Middle frontal gyrus (tissue), 1 donor: ENCODE data around the gene GCNT3.

Experiments used
- DNase-seq: peaks from one replicate; pipeline ENCODE4 v3.0.0-alpha.2; 2015; ENCODE audit warnings: low spot score; ENCODE audit errors: extremely low spot score

Gene GCNT3

GRCh38 chr15:59611276-59612260 lies at the start of gene GCNT3:
TSS of gene GCNT3 (plus strand) at chr15:59611783. CDS start at chr15:59618239, 6,456 bp downstream.
- no peak for DNase-seq

- no peak for DNase-seq
These were observed 49.0 kb upstream of the GCNT3 start for GRCh38 chr15:59562448-59563186.

GRCh38 chr15:59565299-59565698 lies 46.3 kb upstream of the GCNT3 start:
- no peak for DNase-seq

- DNase-seq, result no peak
These were observed 44.3 kb upstream of the GCNT3 start for GRCh38 chr15:59567324-59567723.

- no peak for DNase-seq
These were observed 42.1 kb upstream of the GCNT3 start for GRCh38 chr15:59569477-59569876.

- DNase-seq, result no peak
These were observed 41.3 kb upstream of the GCNT3 start for GRCh38 chr15:59570315-59570714.

GRCh38 chr15:59571606-59572005 lies 40.0 kb upstream of the GCNT3 start:
- no peak for DNase-seq

- DNase-seq, result no peak
These were observed 28.5 kb upstream of the GCNT3 start for GRCh38 chr15:59583088-59583487.

GRCh38 chr15:59587085-59587826 lies 24.3 kb upstream of the GCNT3 start:
- DNase-seq, result no peak

- DNase-seq, result no peak
These were observed 21.6 kb upstream of the GCNT3 start for GRCh38 chr15:59590027-59590426.

- DNase-seq, result no peak
These were observed 20.2 kb upstream of the GCNT3 start for GRCh38 chr15:59591356-59591755.

- no peak for DNase-seq
These were observed 17.1 kb upstream of the GCNT3 start for GRCh38 chr15:59594493-59594942.

- DNase-seq, result no peak
These were observed 16.6 kb upstream of the GCNT3 start for GRCh38 chr15:59594991-59595390.

GRCh38 chr15:59595434-59595915 lies 16.1 kb upstream of the GCNT3 start:
- DNase-seq, result no peak

- DNase-seq, result no peak
These were observed 14.9 kb upstream of the GCNT3 start for GRCh38 chr15:59596640-59597039.

GRCh38 chr15:59598461-59598860 lies 13.1 kb upstream of the GCNT3 start:
- DNase-seq, result no peak

GRCh38 chr15:59605994-59606393 lies 5.6 kb upstream of the GCNT3 start:
- DNase-seq, result no peak

GRCh38 chr15:59609730-59610712 lies 1.6 kb upstream of the GCNT3 start:
- no peak for DNase-seq

GRCh38 chr15:59614153-59614552 lies 2.6 kb downstream of the GCNT3 start:
- DNase-seq, result no peak

- no peak for DNase-seq
These were observed 4.1 kb downstream of the GCNT3 start for GRCh38 chr15:59615661-59616060.
